GM23338 (cell line): Measurements from ENCODE around the gene MOB2.

Source experiments
- CREB1 ChIP-seq: fragments of 250-450 bp; sonication (Bioruptor Pico); IDR thresholded peaks from 2 replicates; pipeline ENCODE4 v1.5.0; 2020; ENCODE audit warnings: low read depth, mild to moderate bottlenecking, moderate library complexity
- CTCF ChIP-seq, 2 experiments: fragments of 200-600 bp in 1 of 2; sonication (generic) in 1 of 2; conservative IDR thresholded peaks; 2 replicates each; pipeline versions ENCODE4 v1.5.1 to v1.6.1; 2016 to 2017; ENCODE audit warnings: antibody characterized with exemption in 2 of 2, low read depth in 2 of 2, mild to moderate bottlenecking in 2 of 2, moderate library complexity in 1 of 2
- EZH2 ChIP-seq: fragments of 200-600 bp; sonication (generic); IDR thresholded peaks from one replicate; pipeline ENCODE4 v1.8.0; 2017; ENCODE audit warnings: antibody characterized with exemption, mild to moderate bottlenecking, low read depth; ENCODE audit not compliant: unreplicated experiment
- JUNB ChIP-seq: IDR thresholded peaks from one replicate; pipeline ENCODE4 v1.6.1; 2016; ENCODE audit warnings: antibody characterized with exemption; ENCODE audit not compliant: unreplicated experiment
- NANOG ChIP-seq: IDR thresholded peaks from 2 replicates; pipeline ENCODE4 v1.6.1; 2016; ENCODE audit warnings: antibody characterized with exemption, borderline replicate concordance
- POLR2AphosphoS5 ChIP-seq: IDR thresholded peaks from 2 replicates; pipeline ENCODE4 v1.6.1; 2016; ENCODE audit warnings: antibody characterized with exemption, low read depth
- STAT1 ChIP-seq: IDR thresholded peaks from one replicate; pipeline ENCODE4 v1.6.1; 2016; ENCODE audit warnings: antibody characterized with exemption; ENCODE audit not compliant: unreplicated experiment
- ZNF331 ChIP-seq: fragments of 250-450 bp; sonication (Bioruptor Pico); IDR thresholded peaks from 2 replicates; pipeline ENCODE4 v1.5.0; 2020; ENCODE audit warnings: low read depth, mild to moderate bottlenecking, moderate library complexity
- TF ChIP-seq, protein P1 (sequence below): IDR thresholded peaks from one replicate; pipeline ENCODE4 v1.6.1; 2018; ENCODE audit warnings: antibody characterized with exemption; ENCODE audit not compliant: unreplicated experiment
- TF ChIP-seq, protein P2 (sequence below): fragments of 250-450 bp; sonication (Bioruptor Pico); IDR thresholded peaks from 2 replicates; pipeline ENCODE4 v1.5.0; 2020; ENCODE audit warnings: mild to moderate bottlenecking, moderate library complexity

DNA sequence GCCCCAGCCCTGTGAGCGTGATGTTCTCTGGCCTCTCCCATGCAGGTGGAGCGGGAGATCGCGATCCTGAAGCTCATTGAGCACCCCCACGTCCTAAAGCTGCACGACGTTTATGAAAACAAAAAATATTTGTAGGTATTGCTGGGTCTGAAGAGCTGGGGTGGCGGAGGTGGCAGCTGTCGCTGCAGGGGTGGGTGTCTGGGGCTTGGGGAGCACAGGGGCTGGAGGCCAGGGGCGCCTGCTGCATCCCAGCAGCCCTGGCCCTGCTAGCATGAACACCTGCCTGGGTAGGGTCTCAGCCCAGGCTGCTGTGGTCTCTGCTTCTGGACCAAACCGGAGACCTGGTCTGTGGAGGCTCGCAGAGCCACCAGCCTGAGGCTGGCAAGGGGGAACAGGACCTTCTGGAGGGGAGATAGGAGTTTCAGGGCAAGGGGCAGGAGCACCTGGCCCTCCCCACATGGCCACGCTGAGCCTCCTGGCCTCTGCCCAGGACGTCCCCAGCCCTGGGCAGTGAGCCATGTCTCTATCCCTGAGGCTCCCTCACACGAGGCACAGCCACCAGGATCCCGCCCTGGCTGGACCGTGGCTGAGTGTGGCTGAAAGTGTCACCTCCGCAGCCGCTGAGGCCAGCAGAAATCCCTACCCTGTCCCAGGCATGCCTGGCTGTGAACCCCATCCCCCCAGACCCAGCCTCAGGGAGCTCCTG is 48.2 kb downstream of the MOB2 start:
- TF ChIP-seq CTCF (conservative IDR thresholded peaks at IDR 0.05; ENCODE audit: low read depth in 2 of 2) (no peak), CREB1 (CRISPR knock-in tag) (no peak), EZH2 (no peak), JUNB (no peak), ZNF331 (CRISPR knock-in tag) (no peak), POLR2AphosphoS5 (no peak), STAT1 (no peak), NANOG (no peak)
- TF ChIP-seq, protein P1, sequence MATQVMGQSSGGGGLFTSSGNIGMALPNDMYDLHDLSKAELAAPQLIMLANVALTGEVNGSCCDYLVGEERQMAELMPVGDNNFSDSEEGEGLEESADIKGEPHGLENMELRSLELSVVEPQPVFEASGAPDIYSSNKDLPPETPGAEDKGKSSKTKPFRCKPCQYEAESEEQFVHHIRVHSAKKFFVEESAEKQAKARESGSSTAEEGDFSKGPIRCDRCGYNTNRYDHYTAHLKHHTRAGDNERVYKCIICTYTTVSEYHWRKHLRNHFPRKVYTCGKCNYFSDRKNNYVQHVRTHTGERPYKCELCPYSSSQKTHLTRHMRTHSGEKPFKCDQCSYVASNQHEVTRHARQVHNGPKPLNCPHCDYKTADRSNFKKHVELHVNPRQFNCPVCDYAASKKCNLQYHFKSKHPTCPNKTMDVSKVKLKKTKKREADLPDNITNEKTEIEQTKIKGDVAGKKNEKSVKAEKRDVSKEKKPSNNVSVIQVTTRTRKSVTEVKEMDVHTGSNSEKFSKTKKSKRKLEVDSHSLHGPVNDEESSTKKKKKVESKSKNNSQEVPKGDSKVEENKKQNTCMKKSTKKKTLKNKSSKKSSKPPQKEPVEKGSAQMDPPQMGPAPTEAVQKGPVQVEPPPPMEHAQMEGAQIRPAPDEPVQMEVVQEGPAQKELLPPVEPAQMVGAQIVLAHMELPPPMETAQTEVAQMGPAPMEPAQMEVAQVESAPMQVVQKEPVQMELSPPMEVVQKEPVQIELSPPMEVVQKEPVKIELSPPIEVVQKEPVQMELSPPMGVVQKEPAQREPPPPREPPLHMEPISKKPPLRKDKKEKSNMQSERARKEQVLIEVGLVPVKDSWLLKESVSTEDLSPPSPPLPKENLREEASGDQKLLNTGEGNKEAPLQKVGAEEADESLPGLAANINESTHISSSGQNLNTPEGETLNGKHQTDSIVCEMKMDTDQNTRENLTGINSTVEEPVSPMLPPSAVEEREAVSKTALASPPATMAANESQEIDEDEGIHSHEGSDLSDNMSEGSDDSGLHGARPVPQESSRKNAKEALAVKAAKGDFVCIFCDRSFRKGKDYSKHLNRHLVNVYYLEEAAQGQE = no peak
- TF ChIP-seq, protein P2, sequence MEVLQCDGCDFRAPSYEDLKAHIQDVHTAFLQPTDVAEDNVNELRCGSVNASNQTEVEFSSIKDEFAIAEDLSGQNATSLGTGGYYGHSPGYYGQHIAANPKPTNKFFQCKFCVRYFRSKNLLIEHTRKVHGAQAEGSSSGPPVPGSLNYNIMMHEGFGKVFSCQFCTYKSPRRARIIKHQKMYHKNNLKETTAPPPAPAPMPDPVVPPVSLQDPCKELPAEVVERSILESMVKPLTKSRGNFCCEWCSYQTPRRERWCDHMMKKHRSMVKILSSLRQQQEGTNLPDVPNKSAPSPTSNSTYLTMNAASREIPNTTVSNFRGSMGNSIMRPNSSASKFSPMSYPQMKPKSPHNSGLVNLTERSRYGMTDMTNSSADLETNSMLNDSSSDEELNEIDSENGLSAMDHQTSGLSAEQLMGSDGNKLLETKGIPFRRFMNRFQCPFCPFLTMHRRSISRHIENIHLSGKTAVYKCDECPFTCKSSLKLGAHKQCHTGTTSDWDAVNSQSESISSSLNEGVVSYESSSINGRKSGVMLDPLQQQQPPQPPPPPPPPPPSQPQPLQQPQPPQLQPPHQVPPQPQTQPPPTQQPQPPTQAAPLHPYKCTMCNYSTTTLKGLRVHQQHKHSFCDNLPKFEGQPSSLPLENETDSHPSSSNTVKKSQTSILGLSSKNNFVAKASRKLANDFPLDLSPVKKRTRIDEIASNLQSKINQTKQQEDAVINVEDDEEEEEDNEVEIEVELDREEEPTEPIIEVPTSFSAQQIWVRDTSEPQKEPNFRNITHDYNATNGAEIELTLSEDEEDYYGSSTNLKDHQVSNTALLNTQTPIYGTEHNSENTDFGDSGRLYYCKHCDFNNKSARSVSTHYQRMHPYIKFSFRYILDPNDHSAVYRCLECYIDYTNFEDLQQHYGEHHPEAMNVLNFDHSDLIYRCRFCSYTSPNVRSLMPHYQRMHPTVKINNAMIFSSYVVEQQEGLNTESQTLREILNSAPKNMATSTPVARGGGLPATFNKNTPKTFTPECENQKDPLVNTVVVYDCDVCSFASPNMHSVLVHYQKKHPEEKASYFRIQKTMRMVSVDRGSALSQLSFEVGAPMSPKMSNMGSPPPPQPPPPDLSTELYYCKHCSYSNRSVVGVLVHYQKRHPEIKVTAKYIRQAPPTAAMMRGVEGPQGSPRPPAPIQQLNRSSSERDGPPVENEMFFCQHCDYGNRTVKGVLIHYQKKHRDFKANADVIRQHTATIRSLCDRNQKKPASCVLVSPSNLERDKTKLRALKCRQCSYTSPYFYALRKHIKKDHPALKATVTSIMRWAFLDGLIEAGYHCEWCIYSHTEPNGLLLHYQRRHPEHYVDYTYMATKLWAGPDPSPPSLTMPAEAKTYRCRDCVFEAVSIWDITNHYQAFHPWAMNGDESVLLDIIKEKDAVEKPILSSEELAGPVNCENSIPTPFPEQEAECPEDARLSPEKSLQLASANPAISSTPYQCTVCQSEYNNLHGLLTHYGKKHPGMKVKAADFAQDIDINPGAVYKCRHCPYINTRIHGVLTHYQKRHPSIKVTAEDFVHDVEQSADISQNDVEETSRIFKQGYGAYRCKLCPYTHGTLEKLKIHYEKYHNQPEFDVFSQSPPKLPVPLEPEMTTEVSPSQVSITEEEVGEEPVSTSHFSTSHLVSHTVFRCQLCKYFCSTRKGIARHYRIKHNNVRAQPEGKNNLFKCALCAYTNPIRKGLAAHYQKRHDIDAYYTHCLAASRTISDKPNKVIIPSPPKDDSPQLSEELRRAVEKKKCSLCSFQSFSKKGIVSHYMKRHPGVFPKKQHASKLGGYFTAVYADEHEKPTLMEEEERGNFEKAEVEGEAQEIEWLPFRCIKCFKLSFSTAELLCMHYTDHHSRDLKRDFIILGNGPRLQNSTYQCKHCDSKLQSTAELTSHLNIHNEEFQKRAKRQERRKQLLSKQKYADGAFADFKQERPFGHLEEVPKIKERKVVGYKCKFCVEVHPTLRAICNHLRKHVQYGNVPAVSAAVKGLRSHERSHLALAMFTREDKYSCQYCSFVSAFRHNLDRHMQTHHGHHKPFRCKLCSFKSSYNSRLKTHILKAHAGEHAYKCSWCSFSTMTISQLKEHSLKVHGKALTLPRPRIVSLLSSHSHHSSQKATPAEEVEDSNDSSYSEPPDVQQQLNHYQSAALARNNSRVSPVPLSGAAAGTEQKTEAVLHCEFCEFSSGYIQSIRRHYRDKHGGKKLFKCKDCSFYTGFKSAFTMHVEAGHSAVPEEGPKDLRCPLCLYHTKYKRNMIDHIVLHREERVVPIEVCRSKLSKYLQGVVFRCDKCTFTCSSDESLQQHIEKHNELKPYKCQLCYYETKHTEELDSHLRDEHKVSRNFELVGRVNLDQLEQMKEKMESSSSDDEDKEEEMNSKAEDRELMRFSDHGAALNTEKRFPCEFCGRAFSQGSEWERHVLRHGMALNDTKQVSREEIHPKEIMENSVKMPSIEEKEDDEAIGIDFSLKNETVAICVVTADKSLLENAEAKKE (CRISPR knock-in tag) = no peak
